IPS DF 4.7 (cell line): ENCODE results near the gene SEMA7A.
"Not testable (repeated sequence)": the region's sequence is repeated elsewhere in the genome, so short reads cannot be mapped to it uniquely, and the experiment has no call there.

Experiments used
- DNase-seq: peaks from one replicate; pipeline ENCODE4 v3.0.0-alpha.2; 2013; ENCODE audit warnings: low spot score; ENCODE audit errors: extremely low read depth

Gene SEMA7A

GRCh38 chr15:74433592-74434262 is at the start of gene SEMA7A:
Gene SEMA7A (minus strand): TSS chr15:74433958. CDS start chr15:74433918, 40 bp downstream.
- DNase-seq, result no peak

DNA sequence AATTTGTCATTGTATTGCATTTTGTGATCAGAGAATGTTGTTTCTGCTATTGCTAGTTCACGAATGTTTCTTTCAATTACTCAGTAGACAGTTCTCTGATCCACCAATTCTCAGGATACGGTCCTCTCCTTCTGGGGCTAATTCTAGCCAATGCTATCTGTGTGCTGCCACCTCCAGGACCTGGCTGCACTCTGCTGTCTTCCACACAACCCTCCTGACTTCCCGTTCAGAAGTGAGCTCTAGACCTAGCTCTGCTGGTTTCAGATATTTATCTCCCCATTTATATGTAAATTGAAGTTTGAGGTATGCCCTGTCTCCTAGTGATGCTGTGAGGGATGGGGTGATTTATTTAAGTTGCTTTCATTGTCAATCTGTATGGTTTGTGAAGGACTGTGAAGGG is 48.9 kb upstream of the SEMA7A start:
- no peak for DNase-seq

DNA sequence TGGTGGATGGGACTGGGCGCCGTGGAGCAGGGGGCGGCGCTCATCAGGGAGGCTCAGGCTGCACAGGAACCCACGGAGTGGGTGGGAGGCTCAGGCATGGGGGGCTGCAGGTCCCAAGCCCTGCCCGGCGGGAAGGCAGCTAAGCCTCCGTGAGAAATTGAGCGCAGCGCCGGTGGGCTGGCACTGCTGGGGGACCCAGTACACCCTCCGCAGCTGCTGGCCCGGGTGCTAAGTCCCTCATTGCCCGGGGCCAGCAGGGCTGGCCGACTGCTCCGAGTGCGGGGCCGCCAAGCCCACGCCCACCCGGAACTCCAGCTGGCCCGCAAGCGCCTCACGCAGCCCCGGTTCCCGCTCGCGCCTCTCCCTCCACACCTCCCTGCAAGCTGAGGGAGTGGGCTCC is 46.6 kb upstream of the SEMA7A start:
- DNase-seq, result not testable (repeated sequence)

GRCh38 chr15:74471621-74472020 is 37.9 kb upstream of the SEMA7A start:
- DNase-seq, result not testable (repeated sequence)

DNA sequence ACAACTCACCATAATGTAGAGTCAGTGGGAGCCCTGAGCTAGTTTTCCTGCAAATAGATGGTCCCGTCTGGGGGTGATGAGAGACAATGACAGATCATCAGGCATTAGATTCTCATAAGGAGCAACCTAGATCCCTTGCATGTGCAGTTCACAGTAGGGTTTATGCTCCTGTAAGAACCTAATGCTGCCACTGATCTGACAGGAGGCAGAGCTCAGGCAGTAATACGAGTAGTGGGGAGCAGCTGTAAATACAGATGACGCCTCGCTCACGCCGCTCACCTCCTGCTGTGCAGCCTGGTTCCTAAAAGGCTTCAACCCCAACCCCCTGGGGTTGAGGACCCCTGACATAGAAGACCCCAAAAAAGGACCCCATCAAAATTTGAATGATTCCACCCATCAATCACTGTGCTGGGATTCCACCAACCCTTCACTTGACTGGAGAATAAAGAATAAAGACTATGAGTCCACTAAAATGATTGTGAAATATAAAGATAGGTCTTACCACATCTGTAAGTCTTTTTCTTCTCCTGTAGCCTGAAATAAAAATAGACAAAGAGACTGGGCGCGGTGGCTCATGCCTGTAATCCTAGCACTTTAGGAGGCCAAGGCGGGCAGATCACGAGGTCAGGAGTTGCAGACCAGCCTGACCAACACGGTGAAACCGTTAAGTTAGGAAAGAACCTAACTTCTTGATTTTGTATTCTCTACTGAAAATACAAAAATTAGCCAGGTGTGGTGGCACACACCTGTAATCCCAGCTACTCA is 37.1 kb upstream of the SEMA7A start:
- DNase-seq, result no peak

DNA sequence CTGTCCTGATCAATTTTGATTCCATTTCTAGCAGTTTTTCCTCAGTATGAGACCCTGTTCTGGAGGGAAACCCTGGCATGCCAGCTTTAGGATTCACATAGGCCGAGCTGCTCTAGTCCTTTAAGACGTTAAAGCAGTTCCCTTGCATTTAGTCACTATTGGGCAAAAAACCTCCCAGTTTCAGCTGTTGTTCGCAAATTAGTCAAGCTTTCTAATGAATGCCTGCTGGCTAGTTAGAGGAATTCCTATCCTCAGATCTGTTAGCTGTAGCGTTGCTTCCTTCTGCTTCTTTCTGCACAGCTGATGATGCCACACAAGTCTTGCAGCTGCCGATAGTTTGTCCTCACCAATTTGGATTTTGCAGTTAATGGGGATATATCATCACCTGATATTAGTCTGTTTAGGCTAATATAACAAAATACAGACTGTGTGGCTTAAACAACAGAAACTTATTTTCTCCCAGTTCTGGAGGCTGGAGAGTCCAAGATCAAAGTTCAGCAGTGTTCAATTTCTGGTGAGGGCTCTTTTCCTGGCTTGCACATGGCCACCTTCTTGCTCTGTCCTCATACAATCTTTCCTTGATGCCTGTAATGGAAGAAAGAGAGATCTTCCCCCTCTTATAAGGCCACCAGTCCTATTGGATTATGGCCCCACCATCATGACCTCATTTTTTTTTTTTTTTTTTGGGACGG is 34.7 kb upstream of the SEMA7A start:
- DNase-seq, result no peak

- DNase-seq, result no peak
These were observed 32.8 kb upstream of the SEMA7A start for GRCh38 chr15:74466570-74466969.

- no peak for DNase-seq
These were observed 31.1 kb upstream of the SEMA7A start for GRCh38 chr15:74464897-74465296.

- no peak for DNase-seq
These were observed 30.5 kb upstream of the SEMA7A start for GRCh38 chr15:74464216-74464615.

DNA sequence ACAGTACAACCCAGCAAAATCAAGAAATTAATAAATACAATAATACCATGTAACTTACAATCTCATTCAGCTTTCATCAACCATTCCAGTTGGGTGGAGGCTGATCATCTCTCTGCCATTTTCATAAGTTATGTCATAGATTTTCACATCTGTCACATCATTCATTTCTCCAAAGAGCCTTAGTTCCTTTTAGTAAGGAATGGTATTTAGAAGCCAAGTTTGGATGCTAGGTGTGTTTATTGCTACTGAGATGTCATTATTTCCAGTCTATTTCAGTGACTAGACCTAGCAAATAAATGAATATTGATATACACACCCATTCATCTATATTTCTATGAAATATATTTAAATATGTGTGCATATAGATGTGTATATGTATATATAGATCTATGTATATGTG is 29.9 kb upstream of the SEMA7A start:
- no peak for DNase-seq

DNA sequence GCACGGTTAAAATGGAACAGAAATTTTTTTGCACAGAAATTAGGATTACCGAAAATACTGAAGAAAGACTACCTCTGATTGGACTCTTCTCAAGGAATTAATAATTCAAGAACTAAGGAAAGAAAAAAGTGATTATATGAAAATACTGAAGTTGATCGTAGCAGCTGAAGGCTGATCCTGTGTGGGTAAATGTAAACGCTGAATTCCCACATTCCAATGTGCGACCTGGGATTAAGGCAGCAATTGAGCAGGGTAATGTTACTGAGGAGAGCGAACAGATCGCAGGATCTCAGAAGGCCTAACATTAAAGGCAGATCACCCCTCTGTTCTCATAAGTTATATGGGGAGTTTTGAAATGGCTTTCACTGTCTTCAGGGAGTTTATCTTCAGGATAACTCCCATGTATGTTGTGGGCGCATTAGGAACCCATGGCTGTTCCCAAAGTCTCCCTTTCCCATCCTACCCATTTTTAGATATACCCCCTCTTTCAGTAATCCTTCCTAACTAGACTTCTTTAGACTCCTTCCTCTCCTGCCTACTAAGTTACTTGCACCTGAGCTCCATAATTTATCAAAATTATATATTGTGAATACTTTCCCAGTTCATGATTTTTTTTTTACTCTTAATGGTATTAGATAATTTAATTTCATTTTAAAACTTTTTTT is 28.2 kb upstream of the SEMA7A start:
- DNase-seq, result no peak

DNA sequence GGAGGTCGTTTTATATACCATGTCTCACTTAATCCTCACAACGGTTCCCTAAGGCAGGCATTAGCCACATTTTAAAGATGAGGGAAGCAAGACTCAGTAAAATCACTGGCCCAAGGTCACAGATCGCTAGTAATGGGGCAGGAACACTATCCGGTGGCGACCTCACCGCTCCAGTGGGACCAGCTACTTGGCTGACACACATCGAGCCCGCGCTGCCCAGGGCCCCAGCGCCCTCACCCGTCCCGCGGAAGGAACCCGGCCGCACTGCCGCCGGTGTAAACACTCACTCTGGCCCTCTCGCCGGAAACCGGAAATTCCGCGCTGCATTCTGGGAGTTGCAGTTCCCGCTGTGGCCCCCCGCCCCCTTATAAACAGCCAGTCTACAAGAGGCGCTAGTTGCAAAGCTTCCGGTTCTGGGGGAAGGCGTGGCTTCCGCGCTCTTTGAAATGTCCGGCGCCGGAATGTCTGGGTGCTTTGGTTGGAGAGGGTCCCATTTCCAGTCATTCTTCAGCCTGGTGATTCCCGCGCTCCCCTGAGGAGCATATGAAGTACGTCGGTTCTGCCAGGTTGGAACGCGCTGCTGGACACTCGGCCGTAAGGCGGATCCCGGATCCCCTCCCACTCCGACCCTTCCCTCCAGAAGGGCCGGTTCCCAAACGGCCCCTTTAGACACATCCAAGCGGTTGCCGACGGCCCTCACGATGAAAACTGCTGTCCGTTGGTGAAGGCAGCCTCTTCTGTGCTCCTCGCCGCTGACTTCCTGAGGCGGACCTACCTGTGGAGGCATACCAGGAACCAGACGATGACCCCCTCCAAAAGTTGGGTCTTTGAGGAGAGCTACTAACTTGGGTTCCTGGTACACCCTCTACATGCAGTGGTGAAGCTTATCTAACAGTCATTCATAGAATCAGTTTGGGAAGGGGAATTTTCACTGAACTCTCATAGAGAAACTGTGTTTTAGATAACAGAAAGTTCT is 27.4 kb upstream of the SEMA7A start, which contains the start of gene UBL7:
TSS of gene UBL7 (minus strand) at position 290 of the 976 bp plus-strand sequence. CDS start 2,293 bp downstream, outside the sequence.
- DNase-seq, result peak; percentile 82

- no peak for DNase-seq
These were observed 26.5 kb upstream of the SEMA7A start for GRCh38 chr15:74460298-74460697.

DNA sequence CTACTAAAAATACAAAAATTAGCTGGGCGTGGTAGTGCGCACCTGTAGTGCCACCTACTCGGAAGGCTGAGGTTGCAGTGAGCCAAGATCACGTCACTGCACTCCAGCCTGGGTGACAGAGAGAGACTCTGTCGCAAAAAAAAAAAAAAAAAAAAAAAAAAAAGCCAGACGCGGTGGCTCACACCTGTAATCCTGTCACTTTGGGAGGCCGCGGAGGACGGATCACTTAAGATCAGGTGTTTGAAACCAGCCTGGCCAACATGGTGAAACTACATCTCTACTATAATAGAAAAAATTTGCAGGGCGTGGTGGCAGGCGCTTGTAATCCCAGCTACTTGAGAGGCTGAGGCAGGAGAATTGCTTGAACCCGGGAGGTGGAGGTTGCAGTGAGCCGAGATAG is 26.0 kb upstream of the SEMA7A start:
- DNase-seq, result not testable (repeated sequence)

DNA sequence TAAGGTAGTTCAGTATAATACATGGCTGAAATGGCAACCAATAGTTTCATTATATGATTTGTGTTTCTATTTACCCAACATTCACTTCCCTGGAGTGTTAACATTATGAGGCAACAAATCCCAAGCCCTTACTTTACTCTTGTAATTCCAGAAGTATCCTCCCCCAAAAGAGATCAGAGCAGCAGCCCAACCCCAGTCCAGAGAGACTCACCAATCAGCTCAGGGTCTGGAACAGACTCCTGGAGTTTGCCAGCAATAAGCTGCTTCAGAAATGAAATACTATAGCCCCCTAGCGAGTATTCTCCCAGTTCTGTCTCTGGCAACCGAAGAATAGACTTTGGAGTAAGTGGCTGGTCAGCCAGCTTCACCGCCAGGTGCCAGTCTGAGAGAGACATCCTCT is 24.7 kb upstream of the SEMA7A start:
- DNase-seq, result no peak

DNA sequence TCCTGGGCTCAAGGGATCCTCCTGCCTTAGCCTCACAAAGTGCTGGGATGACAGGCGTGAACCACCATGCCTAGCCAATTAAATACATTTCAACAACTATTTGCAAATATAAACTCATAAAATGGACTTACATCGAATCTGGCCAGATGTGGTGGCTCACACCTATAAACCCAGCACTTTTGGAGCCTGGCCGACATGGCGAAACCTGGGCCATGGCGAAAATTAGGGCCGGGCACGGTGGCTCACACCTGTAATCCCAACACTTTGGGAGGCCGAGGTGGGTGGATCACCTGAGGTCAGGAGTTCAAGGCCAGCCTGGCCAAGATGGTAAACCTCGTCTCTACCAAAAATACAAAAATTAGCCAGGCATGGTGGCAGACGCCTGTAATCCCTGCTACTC is 23.3 kb upstream of the SEMA7A start:
- not testable (repeated sequence) for DNase-seq

- DNase-seq, result no peak
These were observed 21.2 kb upstream of the SEMA7A start for GRCh38 chr15:74454764-74455500.

DNA sequence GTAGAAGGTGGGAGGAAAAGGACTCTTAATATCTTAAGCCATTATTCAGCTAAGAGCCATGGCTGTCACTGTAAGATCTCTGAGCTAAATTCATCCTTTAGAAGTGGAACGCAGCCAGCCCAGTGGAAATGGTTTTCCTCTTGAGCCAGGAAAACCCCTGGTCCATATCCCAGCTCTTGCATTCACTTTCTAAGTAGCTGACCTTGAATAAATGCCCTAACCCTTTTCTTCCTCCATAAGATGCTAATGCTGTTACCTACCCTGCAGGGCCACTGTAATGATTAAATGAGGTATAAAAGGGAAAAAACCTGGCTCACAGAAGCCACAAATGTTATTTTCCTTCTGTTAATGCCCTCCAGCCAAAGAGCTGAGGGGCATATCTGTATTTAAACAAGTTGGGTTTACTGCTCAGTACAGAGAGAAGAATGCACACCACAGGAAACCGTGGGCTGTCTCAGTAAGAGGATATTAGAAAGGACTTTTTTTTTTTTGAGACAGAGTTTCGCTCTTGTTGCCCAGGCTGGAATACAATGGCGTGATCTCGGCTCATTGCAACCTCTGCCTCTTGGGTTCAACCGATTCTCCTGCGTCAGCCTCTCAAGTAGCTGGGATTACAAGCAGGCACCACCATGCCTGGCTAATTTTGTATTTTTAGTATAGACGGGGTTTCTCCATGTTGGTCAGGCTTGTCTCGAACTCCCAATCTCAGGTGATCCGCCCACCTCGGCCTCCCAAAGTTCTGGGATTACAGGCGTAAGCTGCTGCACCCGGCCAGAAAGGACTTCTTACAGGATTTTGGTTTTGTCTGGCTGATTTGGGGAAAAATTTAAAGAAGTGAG is 20.4 kb upstream of the SEMA7A start:
- DNase-seq, result no peak
